GM12892 (cell line): ENCODE measurements around the gene DLX1. TPM values are rescaled to one million over a fixed set of nuclear protein-coding genes. Genes with fewer than 3 reads are reported as not detected.
A peak's percentile ranks its signal among the peaks of the same experiment; 100 is the strongest.

Source experiments
- DNase-seq: peaks from one replicate; pipeline ENCODE4 v3.0.0; 2011; ENCODE audit not compliant: insufficient read length
- FAIRE-seq: peaks from 2 replicates; lab custom pipeline; 2011; peaks lifted over from hg19 to GRCh38; lab: Jason Lieb, UNC
- POLR2A ChIP-seq: IDR thresholded peaks from 2 replicates; pipeline ENCODE4 v1.6.1; 2011; ENCODE audit warnings: low read depth, low read length, control low read depth
- POLR2AphosphoS5 ChIP-seq: IDR thresholded peaks from 2 replicates; pipeline ENCODE4 v1.6.1; 2011; ENCODE audit warnings: low read depth, low read length, control low read depth
- TAF1 ChIP-seq: IDR thresholded peaks from 2 replicates; pipeline ENCODE4 v1.6.1; 2011; ENCODE audit warnings: low read depth, mild to moderate bottlenecking, control low read depth, low read length, borderline replicate concordance
- polyA plus RNA-seq: library from polyadenylated mRNA; unstranded; fragments of >200 nt; gene quantifications from one replicate; pipeline ENCODE4 v1.2.1, GENCODE V29; 2012; ENCODE audit warnings: missing spikeins, inconsistent platforms; ENCODE audit not compliant: missing spikeins

DLX1 gene
- polyA plus RNA-seq = 0.28 TPM

DNA sequence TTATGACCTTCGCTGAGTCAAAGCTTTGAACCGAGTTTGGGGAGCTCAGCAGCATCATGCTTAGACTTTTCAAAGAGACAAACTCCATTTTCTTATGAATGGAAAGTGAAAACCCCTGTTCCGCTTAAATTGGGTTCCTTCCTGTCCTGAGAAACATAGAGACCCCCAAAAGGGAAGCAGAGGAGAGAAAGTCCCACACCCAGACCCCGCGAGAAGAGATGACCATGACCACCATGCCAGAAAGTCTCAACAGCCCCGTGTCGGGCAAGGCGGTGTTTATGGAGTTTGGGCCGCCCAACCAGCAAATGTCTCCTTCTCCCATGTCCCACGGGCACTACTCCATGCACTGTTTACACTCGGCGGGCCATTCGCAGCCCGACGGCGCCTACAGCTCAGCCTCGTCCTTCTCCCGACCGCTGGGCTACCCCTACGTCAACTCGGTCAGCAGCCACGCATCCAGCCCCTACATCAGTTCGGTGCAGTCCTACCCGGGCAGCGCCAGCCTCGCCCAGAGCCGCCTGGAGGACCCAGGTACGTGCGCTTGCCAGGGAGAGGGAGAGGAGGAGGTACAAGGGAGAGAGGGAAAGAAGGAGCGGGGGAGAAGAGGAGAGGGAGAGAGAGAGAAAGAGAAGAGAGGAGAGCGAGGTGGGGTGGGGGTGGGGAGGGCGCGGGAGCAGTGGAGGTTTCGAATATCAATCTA lies at the start of gene DLX1:
Gene DLX1 (plus strand): TSS at position 48 of the 700 bp plus-strand sequence. CDS start 171 bp downstream, at position 219.
- peak; percentile 82 for FAIRE-seq
- no peak for DNase-seq
- TF ChIP-seq POLR2A (no peak), POLR2AphosphoS5 (no peak), TAF1 (no peak)

- TF ChIP-seq POLR2AphosphoS5 = no peak
- TF ChIP-seq TAF1 = no peak
- no peak for TF ChIP-seq POLR2A
- FAIRE-seq = no peak
- DNase-seq = no peak
These were observed 47.2 kb upstream of the DLX1 start for GRCh38 chr2:172038121-172038520.

GRCh38 chr2:172038604-172039003 lies 46.7 kb upstream of the DLX1 start:
- FAIRE-seq (no peak), DNase-seq (no peak)
- TF ChIP-seq POLR2AphosphoS5 (no peak), TAF1 (no peak), POLR2A (no peak)

DNA sequence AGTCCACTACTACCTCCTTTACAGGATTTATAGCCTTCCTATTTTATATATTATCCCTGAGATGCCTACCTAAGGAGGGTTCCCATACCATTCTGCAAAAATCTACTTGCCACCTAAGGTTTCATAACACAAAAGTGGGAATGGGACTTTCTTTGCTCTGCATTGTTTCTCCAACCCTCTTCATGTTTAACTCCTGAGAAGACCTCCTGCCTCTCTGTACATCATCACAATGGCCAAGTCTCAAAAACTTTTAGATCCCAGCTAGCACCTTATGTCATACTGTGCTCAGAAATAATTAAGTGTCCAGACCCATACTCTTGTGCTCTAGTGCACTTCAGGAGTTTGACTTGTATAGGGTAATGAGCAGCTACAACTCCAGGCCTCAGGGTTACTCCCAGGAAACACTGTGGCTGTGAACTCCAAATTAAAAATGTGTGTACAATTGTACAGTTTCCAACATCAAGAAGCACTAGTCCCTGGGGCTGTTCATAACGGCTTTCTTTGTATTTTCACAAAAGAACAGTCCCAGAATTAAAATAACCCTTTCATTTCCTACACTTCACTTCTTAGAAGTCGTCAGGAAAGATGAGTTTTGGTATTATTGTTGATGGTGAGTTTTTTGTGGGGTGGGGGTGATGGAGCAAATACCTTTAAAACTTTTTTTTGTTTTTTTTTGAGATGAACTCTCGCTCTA lies 46.1 kb upstream of the DLX1 start:
- DNase-seq = no peak
- FAIRE-seq = no peak
- TF ChIP-seq POLR2AphosphoS5 (no peak), TAF1 (no peak), POLR2A (no peak)

DNA sequence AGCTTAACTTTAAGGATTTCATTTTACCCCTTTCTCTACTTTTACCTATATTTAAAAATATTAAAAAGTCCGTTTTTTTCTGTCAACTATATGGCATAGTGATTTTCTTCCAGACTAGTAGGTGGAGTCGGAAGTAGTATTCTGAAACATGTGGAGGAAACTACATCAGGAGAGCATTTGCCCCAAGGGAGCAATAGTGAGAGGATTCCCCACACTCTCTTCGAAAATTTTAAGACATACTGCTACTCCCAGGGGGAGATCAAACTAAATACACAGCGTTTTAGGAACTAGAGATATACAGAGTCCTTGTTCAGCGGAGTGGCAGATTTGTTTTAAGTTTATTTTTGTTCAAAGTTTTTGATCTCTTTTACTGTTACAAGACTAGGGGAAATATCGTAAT lies 45.0 kb upstream of the DLX1 start:
- TF ChIP-seq POLR2AphosphoS5 = no peak
- TF ChIP-seq POLR2A = no peak
- TF ChIP-seq TAF1 = no peak
- DNase-seq = no peak

GRCh38 chr2:172046080-172046678 lies 39.1 kb upstream of the DLX1 start:
- no peak for FAIRE-seq
- no peak for TF ChIP-seq POLR2A
- DNase-seq = no peak

More for the DNA sequence above, 45.0 kb upstream of the DLX1 start:
- FAIRE-seq = no peak

GRCh38 chr2:172046866-172047565 lies 38.3 kb upstream of the DLX1 start:
- DNase-seq (no peak), FAIRE-seq (no peak)
- TF ChIP-seq POLR2A (no peak), POLR2AphosphoS5 (no peak), TAF1 (no peak)

DNA sequence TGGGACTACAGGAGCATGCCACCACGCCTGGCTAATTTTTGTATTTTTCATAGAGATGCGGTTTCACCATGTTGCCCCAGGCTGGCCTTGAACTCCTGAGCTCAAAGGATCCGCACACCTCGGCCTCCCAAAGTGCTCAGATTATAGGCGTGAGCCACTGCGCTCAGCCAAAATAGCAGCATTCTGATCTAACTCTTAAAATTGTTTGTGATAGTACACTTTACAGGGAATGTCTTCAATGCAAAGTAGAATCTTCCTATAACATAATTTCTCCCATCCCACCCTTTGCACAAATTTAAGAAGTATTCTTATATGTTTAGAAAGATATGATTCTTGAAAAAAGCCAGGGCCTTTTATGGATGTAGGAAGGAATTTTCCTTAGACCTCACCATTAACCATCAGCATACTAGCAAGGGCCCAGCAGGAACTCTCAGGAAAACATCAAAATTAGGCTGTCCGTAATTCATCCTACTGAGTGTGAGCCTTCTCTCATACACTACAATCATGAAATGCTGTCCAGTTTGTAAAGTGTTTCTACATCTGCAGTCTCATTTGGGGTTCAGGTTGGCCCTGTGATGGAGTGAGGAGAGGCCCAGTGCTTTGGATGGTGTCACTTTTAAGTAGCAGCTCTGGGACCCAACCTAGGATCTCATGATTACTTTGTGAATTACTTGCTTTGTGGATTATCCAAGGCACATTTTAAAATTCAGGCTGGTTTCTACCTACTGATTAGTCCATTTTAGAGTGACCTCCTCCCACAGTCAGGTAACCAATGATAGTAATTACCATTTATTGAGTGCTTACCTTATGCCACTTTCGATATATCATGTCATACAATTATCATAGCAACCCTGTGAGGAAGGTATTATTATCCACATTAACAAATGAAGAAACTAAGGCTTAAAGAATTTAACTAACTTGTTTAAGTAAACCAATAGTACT lies 37.5 kb upstream of the DLX1 start:
- no peak for DNase-seq
- FAIRE-seq = no peak
- no peak for TF ChIP-seq POLR2A
- no peak for TF ChIP-seq POLR2AphosphoS5
- TF ChIP-seq TAF1 = no peak

- TF ChIP-seq POLR2AphosphoS5 (no peak), TAF1 (no peak), POLR2A (no peak)
- DNase-seq (no peak), FAIRE-seq (no peak)
These were observed 36.5 kb upstream of the DLX1 start for GRCh38 chr2:172048508-172049503.
